GM12873 (cell line): ENCODE measurements around the gene KHDC1L.

Source experiments
- TF ChIP-seq, protein P1 (sequence below): IDR thresholded peaks from 2 replicates; pipeline ENCODE4 v1.5.1; 2012; ENCODE audit warnings: low read depth, mild to moderate bottlenecking, moderate library complexity, low read length, control low read depth; ENCODE audit not compliant: insufficient read depth; ENCODE audit errors: missing control alignments

Gene KHDC1L

DNA sequence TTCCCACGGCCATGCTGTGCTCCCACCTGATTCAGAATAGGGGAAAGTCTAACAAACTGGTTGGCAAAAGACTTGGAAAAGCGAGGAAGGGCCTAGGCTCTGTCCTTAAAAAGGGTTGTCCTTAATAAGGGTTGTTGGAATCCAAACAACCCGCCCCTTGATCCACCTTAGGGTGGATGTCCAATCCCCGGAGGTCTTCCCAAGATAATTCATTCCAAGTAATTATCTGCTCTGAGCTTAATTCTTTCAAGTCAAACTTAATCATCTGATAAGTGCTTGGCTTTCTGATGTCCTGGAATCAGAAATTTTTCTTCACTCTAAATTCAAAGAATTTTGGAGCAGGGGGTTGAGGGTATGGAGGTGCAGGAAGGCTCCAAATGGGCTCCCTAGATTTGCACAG lies at the start of gene KHDC1L:
Gene KHDC1L, minus strand, starts transcription at position 101 of the 400 bp plus-strand sequence. Its CDS starts 88 bp downstream, at position 13.
- TF ChIP-seq, protein P1, sequence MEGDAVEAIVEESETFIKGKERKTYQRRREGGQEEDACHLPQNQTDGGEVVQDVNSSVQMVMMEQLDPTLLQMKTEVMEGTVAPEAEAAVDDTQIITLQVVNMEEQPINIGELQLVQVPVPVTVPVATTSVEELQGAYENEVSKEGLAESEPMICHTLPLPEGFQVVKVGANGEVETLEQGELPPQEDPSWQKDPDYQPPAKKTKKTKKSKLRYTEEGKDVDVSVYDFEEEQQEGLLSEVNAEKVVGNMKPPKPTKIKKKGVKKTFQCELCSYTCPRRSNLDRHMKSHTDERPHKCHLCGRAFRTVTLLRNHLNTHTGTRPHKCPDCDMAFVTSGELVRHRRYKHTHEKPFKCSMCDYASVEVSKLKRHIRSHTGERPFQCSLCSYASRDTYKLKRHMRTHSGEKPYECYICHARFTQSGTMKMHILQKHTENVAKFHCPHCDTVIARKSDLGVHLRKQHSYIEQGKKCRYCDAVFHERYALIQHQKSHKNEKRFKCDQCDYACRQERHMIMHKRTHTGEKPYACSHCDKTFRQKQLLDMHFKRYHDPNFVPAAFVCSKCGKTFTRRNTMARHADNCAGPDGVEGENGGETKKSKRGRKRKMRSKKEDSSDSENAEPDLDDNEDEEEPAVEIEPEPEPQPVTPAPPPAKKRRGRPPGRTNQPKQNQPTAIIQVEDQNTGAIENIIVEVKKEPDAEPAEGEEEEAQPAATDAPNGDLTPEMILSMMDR = no peak

DNA sequence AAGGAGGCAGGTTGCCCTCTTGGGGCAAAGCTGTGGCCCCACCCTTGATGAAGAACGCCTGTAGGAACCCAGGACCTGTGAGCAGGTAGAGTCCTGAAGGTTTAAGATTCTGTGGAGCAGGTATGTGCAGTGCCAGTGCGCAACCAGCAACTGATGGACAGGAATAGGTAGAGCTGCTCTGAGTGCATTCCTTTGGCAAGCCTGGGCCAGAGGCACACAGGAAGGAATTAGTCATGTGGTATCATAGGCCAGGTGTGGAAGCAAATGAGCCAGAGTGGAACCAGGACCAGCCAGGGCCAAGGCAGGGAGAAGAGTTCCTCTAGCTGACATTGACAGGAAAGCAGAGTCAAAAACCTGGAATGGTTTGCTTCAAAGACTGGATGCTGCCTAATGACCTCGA lies 39.1 kb upstream of the KHDC1L start:
- TF ChIP-seq, protein P1 = no peak

DNA sequence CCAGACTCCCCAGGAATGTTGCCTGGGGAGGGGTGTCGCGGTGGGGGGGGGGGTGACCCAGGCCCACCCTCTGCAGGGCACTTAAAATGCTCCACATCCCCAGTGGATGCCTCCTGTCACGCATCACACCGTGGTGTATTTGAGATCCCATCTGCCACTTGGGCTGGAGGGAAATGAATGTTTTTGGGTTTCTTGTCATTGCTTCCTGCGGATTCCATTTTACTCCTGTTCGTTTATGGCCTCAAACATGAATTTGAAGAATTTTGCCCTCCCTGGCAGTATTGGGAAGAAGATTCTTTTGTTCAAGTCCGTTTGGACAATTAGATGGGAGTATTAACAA lies 38.2 kb upstream of the KHDC1L start:
- TF ChIP-seq, protein P1 = no peak

DNA sequence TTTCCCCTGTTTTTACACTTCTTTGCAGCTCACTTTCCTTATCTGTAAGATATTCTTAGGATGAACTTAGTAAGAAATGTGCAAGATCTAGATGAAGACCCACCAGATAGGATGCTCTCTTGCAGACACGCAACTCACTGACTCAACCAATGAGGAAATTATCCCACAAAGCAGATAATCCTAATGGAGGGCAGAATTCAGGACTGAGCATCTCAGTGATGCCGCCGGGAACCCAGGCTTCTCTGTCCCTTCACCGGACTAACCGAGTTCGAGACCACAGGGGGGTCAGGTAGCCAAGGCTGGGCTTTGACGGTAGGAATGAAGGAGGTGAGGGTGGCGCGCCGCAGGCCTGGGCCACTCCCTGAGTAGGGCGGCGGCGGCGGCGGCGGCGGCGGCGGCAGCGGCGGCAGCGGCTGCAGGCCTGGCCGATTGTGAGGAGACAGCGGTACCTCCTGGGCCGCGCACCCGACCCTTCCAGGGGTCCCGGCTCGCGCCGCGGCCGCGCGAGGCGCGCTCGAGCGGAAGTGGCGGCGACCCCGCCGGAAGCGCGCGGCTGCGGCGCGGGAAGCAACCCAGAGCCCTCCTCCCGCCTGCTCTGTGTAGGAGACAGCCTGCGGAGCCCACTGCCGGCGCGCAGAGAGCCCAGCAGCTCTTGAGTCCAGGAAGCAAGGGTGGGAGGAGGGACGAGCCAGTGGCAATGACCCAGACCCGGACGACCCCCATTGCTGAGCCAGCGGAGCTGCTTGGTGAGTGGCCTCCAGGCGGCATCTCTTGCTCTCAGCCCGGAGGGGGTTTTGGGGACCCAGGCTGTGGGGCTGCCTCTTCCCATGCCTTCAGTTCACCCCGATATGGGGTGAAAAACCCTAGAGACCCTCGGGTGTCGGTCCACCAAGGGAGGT lies 37.6 kb upstream of the KHDC1L start, which contains the start of gene KHDC1:
Gene KHDC1, minus strand, starts transcription at position 526 of the 899 bp plus-strand sequence. CDS start 20,679 bp downstream, outside the sequence.
- TF ChIP-seq, protein P1 = peak; percentile 11

DNA sequence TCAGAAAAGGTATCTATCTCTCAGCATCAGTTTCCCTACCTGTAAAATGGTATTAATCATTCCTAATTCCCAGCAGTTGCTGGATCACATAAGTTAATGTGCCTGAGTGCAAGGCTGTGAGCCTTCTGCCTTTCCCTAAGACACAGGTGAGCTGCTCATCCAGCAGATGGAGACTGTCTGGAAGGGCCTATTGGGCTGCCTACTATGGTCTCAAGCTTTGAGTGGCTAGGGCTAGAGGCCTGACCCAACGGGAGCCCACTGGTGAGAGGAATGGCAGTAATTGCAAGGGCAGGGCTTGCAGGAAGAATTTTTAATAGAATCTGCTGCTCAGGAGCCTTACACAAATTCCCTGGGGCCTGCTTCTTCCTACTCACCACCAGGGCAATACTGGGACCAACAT lies 33.4 kb upstream of the KHDC1L start:
- TF ChIP-seq, protein P1 = no peak

DNA sequence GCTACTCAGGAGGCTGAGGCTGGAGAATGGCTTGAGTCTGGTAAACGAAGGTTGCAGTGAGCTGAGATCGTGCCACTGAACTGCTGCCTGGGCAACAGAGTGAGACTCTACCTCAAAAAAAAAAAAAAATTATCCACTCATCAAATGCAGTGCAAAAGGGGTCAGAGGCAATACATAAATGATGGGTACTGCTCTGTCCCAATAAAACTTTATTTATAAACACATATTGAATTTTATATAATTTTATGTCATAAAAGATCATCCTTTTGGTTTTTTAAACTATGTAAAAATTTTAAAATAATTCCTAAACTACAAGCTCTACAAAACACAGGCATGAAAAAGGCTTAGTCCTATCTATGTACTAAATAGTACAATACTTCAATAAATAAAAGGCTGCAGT lies 27.4 kb upstream of the KHDC1L start:
- TF ChIP-seq, protein P1 = no peak

GRCh38 chr6:73250016-73250415 lies 24.7 kb upstream of the KHDC1L start:
- TF ChIP-seq, protein P1 = no peak
